Smooth muscle cell (in vitro differentiated cells): ENCODE measurements around the gene HPD. TPM values are rescaled to one million over a fixed set of nuclear protein-coding genes. Genes with fewer than 3 reads are reported as not detected.

Experiments used
- DNase-seq: peaks from one replicate; lab custom pipeline; 2025; ENCODE audit not compliant: unreplicated experiment; lab: John Stamatoyannopoulos, UW
- H2AFZ ChIP-seq: fragments of 200-600 bp; sonication (generic); 2 replicates; pipeline ENCODE4 v1.6.0; 2016; ENCODE audit warnings: antibody characterized with exemption, low read depth, mild to moderate bottlenecking
- H3F3A ChIP-seq: fragments of 200-600 bp; sonication (generic); 2 replicates; pipeline ENCODE4 v1.6.0; 2017; ENCODE audit warnings: antibody characterized with exemption, low read depth
- H3K27ac ChIP-seq: fragments of 200-600 bp; sonication (generic); 2 replicates; pipeline ENCODE4 v1.5.1; 2016; ENCODE audit warnings: low read depth, mild to moderate bottlenecking
- H3K27me3 ChIP-seq: fragments of 200-600 bp; sonication (generic); 2 replicates; pipeline ENCODE4 v1.6.1; 2016; ENCODE audit warnings: low read depth, mild to moderate bottlenecking
- H3K36me3 ChIP-seq: fragments of 200-600 bp; sonication (generic); 2 replicates; pipeline ENCODE4 v1.5.1; 2016; ENCODE audit warnings: low read depth
- H3K4me1 ChIP-seq: fragments of 200-600 bp; sonication (generic); 2 replicates; pipeline ENCODE4 v1.5.1; 2016; ENCODE audit warnings: low read depth
- H3K4me2 ChIP-seq: fragments of 200-600 bp; sonication (generic); 2 replicates; pipeline ENCODE4 v1.6.0; 2016; ENCODE audit warnings: mild to moderate bottlenecking
- H3K4me3 ChIP-seq: fragments of 200-600 bp; sonication (generic); 2 replicates; pipeline ENCODE4 v1.5.1; 2016; ENCODE audit warnings: mild to moderate bottlenecking
- H3K79me2 ChIP-seq: fragments of 200-600 bp; sonication (generic); 2 replicates; pipeline ENCODE4 v1.6.0; 2016; ENCODE audit warnings: low read depth, mild to moderate bottlenecking
- H3K9ac ChIP-seq: fragments of 200-600 bp; sonication (generic); 2 replicates; pipeline ENCODE4 v1.6.0; 2016; ENCODE audit warnings: low read depth
- H3K9me3 ChIP-seq: fragments of 200-600 bp; sonication (generic); replicated peaks from 2 replicates; pipeline ENCODE4 v1.5.1; 2016; ENCODE audit warnings: low read depth
- H4K20me1 ChIP-seq: fragments of 200-600 bp; sonication (generic); 2 replicates; pipeline ENCODE4 v1.6.0; 2016; ENCODE audit warnings: low read depth
- WGBS: methylation state at CpG from one replicate; pipeline ENCODE4 v1.1.7; 2016; ENCODE audit warnings: low lambda C conversion rate; 5-methylcytosine and 5-hydroxymethylcytosine counted together
- polyA plus RNA-seq: library from polyadenylated mRNA; unstranded; fragments of >200 nt; fragmentation: Nextera tagmentation; extraction: Ambion mirVana; gene quantifications from 2 replicates; pipeline ENCODE4 v1.2.1, GENCODE V29; 2016
- total RNA-seq: library from RNA; depleted of rRNA; stranded (reverse); fragments of >200 nt; gene quantifications from 2 replicates; pipeline ENCODE4 v1.2.3, GENCODE V29; 2014
- TF ChIP-seq, protein P1 (sequence below): fragments of 200-600 bp; sonication (generic); IDR thresholded peaks from 2 replicates; pipeline ENCODE4 v1.5.1; 2017; ENCODE audit warnings: borderline replicate concordance, mild to moderate bottlenecking, antibody characterized with exemption; ENCODE audit not compliant: insufficient read depth, poor library complexity, severe bottlenecking

The HPD gene
- total and polyA plus RNA-seq, 2 experiments from 2014 or later: not detected

DNA sequence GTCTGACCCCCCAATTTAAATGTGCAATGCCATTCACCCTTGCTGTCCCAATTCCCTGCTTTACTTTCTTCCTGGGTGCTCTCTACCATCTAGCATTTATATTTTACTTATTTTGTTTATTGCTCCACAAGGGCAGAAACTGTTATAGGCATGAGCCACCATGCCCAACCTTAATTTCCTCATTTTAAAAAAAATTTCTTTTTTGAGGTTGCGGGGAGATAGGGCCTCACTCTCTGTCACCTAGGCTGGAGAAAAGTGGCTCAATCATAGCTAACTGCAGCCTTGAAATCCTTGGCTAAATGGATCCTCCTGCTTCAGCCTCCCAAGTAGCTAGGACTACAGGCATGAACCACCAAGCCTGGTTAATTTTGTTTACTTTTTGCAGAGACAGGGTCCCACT is 13.0 kb downstream of the HPD start:
- no peak overlapping the region for H3K9ac ChIP-seq
- H4K20me1 ChIP-seq: no peaks in the 10 kb centered on the region
- TF ChIP-seq, protein P1, sequence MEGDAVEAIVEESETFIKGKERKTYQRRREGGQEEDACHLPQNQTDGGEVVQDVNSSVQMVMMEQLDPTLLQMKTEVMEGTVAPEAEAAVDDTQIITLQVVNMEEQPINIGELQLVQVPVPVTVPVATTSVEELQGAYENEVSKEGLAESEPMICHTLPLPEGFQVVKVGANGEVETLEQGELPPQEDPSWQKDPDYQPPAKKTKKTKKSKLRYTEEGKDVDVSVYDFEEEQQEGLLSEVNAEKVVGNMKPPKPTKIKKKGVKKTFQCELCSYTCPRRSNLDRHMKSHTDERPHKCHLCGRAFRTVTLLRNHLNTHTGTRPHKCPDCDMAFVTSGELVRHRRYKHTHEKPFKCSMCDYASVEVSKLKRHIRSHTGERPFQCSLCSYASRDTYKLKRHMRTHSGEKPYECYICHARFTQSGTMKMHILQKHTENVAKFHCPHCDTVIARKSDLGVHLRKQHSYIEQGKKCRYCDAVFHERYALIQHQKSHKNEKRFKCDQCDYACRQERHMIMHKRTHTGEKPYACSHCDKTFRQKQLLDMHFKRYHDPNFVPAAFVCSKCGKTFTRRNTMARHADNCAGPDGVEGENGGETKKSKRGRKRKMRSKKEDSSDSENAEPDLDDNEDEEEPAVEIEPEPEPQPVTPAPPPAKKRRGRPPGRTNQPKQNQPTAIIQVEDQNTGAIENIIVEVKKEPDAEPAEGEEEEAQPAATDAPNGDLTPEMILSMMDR: no peak
- WGBS: 92% methylated on average over 1 of the region's 1 CpG
- no peak overlapping the region for H3K27ac ChIP-seq
- H3F3A ChIP-seq: no peaks in the 10 kb centered on the region
- no peak overlapping the region for H2AFZ ChIP-seq
- no peaks in the 10 kb centered on the region for H3K4me1 ChIP-seq
- H3K27me3 ChIP-seq: no peaks in the 10 kb centered on the region
- no peaks in the 10 kb centered on the region for H3K9me3 ChIP-seq
- no peaks in the 10 kb centered on the region for H3K79me2 ChIP-seq
- no peak overlapping the region for H3K4me2 ChIP-seq
- H3K4me3 ChIP-seq: no peak overlapping the region
- no peaks in the 10 kb centered on the region for H3K36me3 ChIP-seq
- DNase-seq: no peak

DNA sequence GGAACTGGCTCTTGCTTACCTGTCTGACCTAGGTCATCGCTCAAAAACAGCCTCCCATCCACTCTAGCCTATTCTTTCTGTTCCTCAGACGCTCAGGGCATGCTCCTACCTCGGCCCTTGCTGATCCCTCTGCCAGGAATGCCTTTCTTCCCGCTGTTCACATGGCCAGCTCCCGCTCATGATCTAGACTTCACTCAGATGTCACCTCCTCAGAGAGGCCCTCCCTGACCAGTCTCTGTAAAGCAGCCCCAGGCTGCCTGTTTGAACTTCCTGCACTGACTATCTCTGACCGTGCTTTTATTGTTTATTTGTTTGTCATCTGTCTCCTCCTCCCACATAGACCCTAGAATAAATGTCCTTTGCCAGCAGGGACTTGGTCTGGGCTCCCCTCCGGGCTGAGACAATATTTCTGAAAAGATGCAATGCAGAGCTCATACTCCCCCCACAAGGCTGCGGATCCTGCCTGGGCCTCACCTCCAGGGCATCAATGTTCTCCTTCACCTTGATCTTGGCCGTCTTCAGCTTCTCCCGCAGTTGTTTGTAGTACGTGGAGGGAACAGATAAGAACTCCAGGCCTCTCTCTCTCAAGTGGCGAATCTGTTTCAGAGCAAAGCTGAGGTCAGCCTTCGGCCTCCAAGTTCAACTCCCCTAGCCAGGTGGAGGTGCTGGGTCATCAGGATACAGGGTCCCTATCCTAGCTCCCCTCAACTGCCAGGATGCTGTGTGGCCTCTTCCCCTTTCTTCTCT is 15.2 kb downstream of the HPD start:
- DNase-seq: no peak
- WGBS: 44% methylated on average over 13 of the region's 13 CpGs
- no peaks in the 10 kb centered on the region for H3K9me3 ChIP-seq
- TF ChIP-seq, protein P1: no peak
- H3K27me3 ChIP-seq: no peaks in the 10 kb centered on the region
- H3K27ac ChIP-seq: no peak overlapping the region
- no peak overlapping the region for H2AFZ ChIP-seq
- no peaks in the 10 kb centered on the region for H3K79me2 ChIP-seq
- H3K9ac ChIP-seq: no peak overlapping the region
- no peaks in the 10 kb centered on the region for H3F3A ChIP-seq
- H3K4me3 ChIP-seq: no peak overlapping the region
- H3K4me2 ChIP-seq: no peak overlapping the region
- H4K20me1 ChIP-seq: no peaks in the 10 kb centered on the region
- no peaks in the 10 kb centered on the region for H3K36me3 ChIP-seq
- H3K4me1 ChIP-seq: no peaks in the 10 kb centered on the region

DNA sequence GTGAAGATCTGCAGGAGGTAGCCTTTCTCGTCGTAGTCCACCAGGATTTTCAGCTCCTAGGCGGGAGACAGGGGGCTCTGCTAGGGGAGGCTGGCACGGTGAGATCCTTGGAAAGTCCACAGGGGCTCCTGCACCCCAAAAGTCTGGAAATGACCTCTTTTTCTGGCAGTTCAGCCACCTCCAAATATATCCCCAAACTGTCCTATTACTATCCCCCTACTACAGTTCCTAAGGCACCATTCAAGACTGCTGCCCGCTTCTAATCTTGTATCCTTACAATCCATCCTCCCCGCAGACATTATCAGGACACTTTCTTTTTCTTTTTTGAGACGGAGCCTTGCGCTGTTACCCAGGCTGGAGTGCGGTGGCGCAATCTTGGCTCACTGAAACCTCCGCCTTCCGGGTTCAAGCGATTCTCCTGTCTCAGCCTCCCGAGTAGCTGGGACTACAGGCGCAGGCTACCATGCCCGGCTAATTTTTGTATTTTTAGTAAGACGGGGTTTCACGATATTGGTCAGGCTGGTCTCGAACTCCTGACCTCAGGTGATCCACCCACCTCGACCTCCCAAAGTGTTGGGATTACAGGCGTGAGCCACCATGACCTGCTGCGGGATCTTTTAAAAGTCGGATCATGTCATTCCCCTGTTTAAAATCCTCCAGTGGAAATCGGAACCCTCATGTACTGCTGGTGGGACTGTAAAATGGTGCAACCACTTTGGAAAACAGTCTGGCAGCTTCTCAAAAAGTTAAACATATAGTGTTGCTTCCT is 18.5 kb downstream of the HPD start:
- TF ChIP-seq, protein P1: no peak
- no peaks in the 10 kb centered on the region for H3K9me3 ChIP-seq
- peak overlapping the region; percentile 81 for H2AFZ ChIP-seq
- H4K20me1 ChIP-seq: no peaks in the 10 kb centered on the region
- peak overlapping the region; percentile 24 for H3K9ac ChIP-seq
- whole genome bisulfite sequencing: 77% methylated on average over 24 of the region's 24 CpGs
- no peaks in the 10 kb centered on the region for H3K36me3 ChIP-seq
- no peaks in the 10 kb centered on the region for H3K79me2 ChIP-seq
- no peaks in the 10 kb centered on the region for H3K27me3 ChIP-seq
- no peaks in the 10 kb centered on the region for H3K4me1 ChIP-seq
- peak overlapping the region; percentile 58 for H3K4me3 ChIP-seq
- no peaks in the 10 kb centered on the region for H3F3A ChIP-seq
- no peak overlapping the region for H3K27ac ChIP-seq
- DNase-seq: no peak
- H3K4me2 ChIP-seq: peak overlapping the region; percentile 90
